OCI-LY7 (cell line): ENCODE results near the gene OSM. TPM values are rescaled to one million over a fixed set of nuclear protein-coding genes. Genes with fewer than 3 reads are reported as not detected.

Experiments
- BruUV-seq: library from RNA; stranded (reverse); fragments of 400-500 nt; replicated peaks from 2 replicates; lab custom pipeline; 2021; lab: Mats Ljungman, UMichigan
- CTCF ChIA-PET: fragments of 300-600 bp; sonication (Branson Sonifier 250); formaldehyde crosslinking; loops from one replicate; lab custom pipeline; 2022; ENCODE audit warnings: antibody characterized with exemption; ENCODE audit not compliant: unreplicated experiment; lab: Charles Lee
- POLR2A ChIA-PET: fragments of 300-600 bp; sonication (Branson Sonifier 250); formaldehyde crosslinking; loops from one replicate; lab custom pipeline; 2022; ENCODE audit warnings: antibody characterized with exemption; lab: Charles Lee
- DNase-seq: peaks from one replicate; pipeline ENCODE4 v3.0.0-alpha.2; 2015; ENCODE audit warnings: low spot score
- H2AFZ ChIP-seq: fragments of 200-600 bp; sonication (generic), shearing (Covaris generic); 2 replicates; pipeline ENCODE4 v1.6.1; 2014; ENCODE audit warnings: mild to moderate bottlenecking, antibody characterized with exemption, low read length, moderate library complexity
- H3K27ac ChIP-seq: fragments of 200-600 bp; sonication (generic); 2 replicates; pipeline ENCODE4 v1.5.1; 2014; ENCODE audit warnings: mixed run types, low read depth, mild to moderate bottlenecking, moderate library complexity, low read length, inconsistent platforms; ENCODE audit not compliant: poor library complexity, severe bottlenecking
- H3K36me3 ChIP-seq: fragments of 200-600 bp; sonication (generic); 2 replicates; pipeline ENCODE4 v1.6.1; 2014; ENCODE audit warnings: mild to moderate bottlenecking, antibody characterized with exemption, low read length, moderate library complexity, mixed read lengths; ENCODE audit not compliant: insufficient read depth
- H3K4me1 ChIP-seq: fragments of 200-600 bp; sonication (generic); 2 replicates; pipeline ENCODE4 v1.5.1; 2014; ENCODE audit warnings: mild to moderate bottlenecking, low read length; ENCODE audit not compliant: insufficient read depth, poor library complexity, severe bottlenecking
- H3K4me2 ChIP-seq: fragments of 200-600 bp; sonication (generic); 2 replicates; pipeline ENCODE4 v1.6.1; 2014; ENCODE audit warnings: mild to moderate bottlenecking, low read length
- H3K4me3 ChIP-seq: fragments of 200-600 bp; sonication (generic); 2 replicates; pipeline ENCODE4 v1.5.1; 2014; ENCODE audit warnings: mild to moderate bottlenecking, low read depth, low read length; ENCODE audit not compliant: poor library complexity, severe bottlenecking
- H3K79me2 ChIP-seq: fragments of 200-600 bp; sonication (generic); 2 replicates; pipeline ENCODE4 v1.6.1; 2016; ENCODE audit warnings: low read depth, mild to moderate bottlenecking, low read length, moderate library complexity, mixed read lengths; ENCODE audit not compliant: insufficient read depth
- H3K9me2 ChIP-seq: fragments of 200-600 bp; sonication (generic); 2 replicates; pipeline ENCODE4 v1.6.1; 2016; ENCODE audit warnings: mild to moderate bottlenecking, low read length, mixed read lengths; ENCODE audit not compliant: insufficient read depth
- H3K9me3 ChIP-seq: fragments of 200-600 bp; sonication (generic); 2 replicates; pipeline ENCODE4 v1.6.1; 2014; ENCODE audit warnings: mild to moderate bottlenecking, mixed run types, low read length, mixed read lengths
- H4K20me1 ChIP-seq: fragments of 200-600 bp; sonication (generic); 2 replicates; pipeline ENCODE4 v1.6.1; 2014; ENCODE audit warnings: mild to moderate bottlenecking, antibody characterized with exemption, low read length, moderate library complexity, mixed read lengths; ENCODE audit not compliant: insufficient read depth
- EZH2phosphoT487 ChIP-seq: fragments of 200-600 bp; sonication (generic); IDR thresholded peaks from 2 replicates; pipeline ENCODE4 v1.6.1; 2018; ENCODE audit warnings: low read depth, borderline replicate concordance, mild to moderate bottlenecking, mixed run types, antibody characterized with exemption, low read length, moderate library complexity, mixed read lengths
- intact Hi-C: fragments of 100-400 bp; cut with micrococcal nuclease; formaldehyde crosslinking; loops from one replicate; pipeline ENCODE4 v1.10.0; 2022; ENCODE audit not compliant: unreplicated experiment
- total RNA-seq, 2 experiments: library from RNA; depleted of rRNA in 1 of 2; stranded (reverse); fragments of >200 nt in 1 of 2; shearing (Covaris generic) in 1 of 2; gene quantifications; 2 replicates each; pipeline ENCODE4 v1.2.3, GENCODE V29; 2014 to 2022
- TF ChIP-seq, protein P1 (sequence below): fragments of 200-600 bp; sonication (generic); conservative IDR thresholded peaks from 2 replicates; pipeline ENCODE4 v1.5.1; 2014; ENCODE audit warnings: mild to moderate bottlenecking, antibody characterized with exemption, low read length, moderate library complexity, mixed read lengths

Gene OSM
- total RNA-seq, 2 experiments from 2014 or later: 0.91 TPM; not detected in 1

DNA sequence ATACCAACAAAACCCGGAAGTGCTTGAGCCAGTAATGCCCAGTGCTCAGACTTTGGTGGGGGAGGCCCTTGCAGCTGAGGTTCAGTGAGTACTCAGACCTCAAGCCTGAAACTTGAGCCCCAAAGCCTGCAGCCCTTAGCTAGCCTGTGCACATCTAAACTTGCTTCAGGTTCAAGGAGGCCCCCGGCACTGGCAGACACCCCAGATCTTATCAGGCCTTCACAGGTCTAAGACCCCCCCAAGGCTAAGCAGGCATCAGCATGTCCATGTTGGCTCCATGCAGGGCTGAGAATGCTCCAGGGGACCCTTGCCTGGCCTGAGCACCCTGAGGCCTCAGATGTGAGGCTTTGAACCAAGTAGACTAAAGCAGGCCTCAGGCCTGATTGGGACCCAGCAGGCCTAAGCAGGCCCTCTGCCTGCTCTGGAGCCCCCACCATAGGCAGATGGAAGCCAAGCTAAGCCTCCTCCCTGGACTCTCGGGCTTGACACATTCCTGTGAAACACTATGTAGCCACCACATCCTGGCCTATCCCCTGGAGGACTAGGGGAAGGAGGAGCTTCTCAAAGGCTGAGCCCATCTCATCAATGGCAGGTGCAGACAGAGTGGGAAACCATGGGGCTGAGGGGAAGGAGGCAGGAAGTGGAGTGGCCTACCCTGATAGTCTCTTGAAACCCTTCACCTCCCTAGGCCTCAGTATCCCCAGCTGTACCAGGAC lies 23.8 kb upstream of the OSM start:
- H3K4me3 ChIP-seq: peak overlapping the region; percentile 71
- no peaks in the 10 kb centered on the region for H3K79me2 ChIP-seq
- no peaks in the 10 kb centered on the region for H3K9me3 ChIP-seq
- peak overlapping the region; percentile 82 for H3K4me2 ChIP-seq
- H3K27ac ChIP-seq: peak overlapping the region; percentile 64
- ChIA-PET POLR2A (interaction anchor here (0.5 to 3.3 kb wide), 5 partner anchors 10 to 148 kb away, joined by 3 to 14 read pairs (median 3); partner anchors contain the start of gene TBC1D10A), CTCF (interaction anchor here (0.7 kb wide), 1 partner anchor 97 kb away, joined by 3 read pairs; the partner anchor contains the start of gene RNF215)
- no peaks in the 10 kb centered on the region for H4K20me1 ChIP-seq
- intact Hi-C loops: no loop called here
- H3K36me3 ChIP-seq: peaks cover 11% of the 10 kb centered on the region; the same call in 1 of the 2 replicates
- no peak overlapping the region for H2AFZ ChIP-seq
- no peaks in the 10 kb centered on the region for H3K9me2 ChIP-seq
- BruUV-seq: no TSS peak
- H3K4me1 ChIP-seq: peaks cover 31% of the 10 kb centered on the region
- peak; percentile 58 for DNase-seq
- TF ChIP-seq EZH2phosphoT487: no peak
- TF ChIP-seq, protein P1, sequence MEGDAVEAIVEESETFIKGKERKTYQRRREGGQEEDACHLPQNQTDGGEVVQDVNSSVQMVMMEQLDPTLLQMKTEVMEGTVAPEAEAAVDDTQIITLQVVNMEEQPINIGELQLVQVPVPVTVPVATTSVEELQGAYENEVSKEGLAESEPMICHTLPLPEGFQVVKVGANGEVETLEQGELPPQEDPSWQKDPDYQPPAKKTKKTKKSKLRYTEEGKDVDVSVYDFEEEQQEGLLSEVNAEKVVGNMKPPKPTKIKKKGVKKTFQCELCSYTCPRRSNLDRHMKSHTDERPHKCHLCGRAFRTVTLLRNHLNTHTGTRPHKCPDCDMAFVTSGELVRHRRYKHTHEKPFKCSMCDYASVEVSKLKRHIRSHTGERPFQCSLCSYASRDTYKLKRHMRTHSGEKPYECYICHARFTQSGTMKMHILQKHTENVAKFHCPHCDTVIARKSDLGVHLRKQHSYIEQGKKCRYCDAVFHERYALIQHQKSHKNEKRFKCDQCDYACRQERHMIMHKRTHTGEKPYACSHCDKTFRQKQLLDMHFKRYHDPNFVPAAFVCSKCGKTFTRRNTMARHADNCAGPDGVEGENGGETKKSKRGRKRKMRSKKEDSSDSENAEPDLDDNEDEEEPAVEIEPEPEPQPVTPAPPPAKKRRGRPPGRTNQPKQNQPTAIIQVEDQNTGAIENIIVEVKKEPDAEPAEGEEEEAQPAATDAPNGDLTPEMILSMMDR: no peak

DNA sequence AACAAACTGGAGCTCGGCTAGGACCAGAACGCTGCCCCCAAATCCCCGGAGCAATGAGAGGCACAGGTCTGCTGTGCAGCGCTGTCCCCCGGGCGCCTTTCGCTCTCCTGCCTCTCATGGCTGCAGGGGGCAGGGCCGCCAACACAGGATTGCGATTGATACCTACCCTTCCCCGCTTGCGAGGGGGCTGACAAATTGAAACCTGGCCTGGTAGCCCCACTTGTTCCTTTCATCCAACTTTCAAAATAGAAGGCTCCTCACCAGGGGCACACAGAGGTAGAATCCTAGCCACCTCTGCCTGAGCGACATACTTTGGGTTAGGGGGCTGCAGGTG lies 23.3 kb upstream of the OSM start:
- CTCF ChIA-PET: interaction anchor here (0.7 kb wide), 1 partner anchor 97 kb away, joined by 3 read pairs; the partner anchor contains the start of gene RNF215
- H3K4me1 ChIP-seq: peaks cover 31% of the 10 kb centered on the region
- no peaks in the 10 kb centered on the region for H3K9me2 ChIP-seq
- H3K4me3 ChIP-seq: peak overlapping the region; percentile 71
- peak overlapping the region; percentile 82 for H3K4me2 ChIP-seq
- no peak for TF ChIP-seq EZH2phosphoT487
- TF ChIP-seq, protein P1: peak; percentile 35; the same call in 1 of the 2 replicates
- intact Hi-C loops: loop anchor here (1.0 to 10.0 kb wide), 2 partner anchors 37 to 195 kb away; no protein-coding TSS in a partner anchor
- no peaks in the 10 kb centered on the region for H3K79me2 ChIP-seq
- peaks cover 11% of the 10 kb centered on the region; the same call in 1 of the 2 replicates for H3K36me3 ChIP-seq
- peak overlapping the region; percentile 66; the same call in 1 of the 2 replicates for H2AFZ ChIP-seq
- H3K9me3 ChIP-seq: no peaks in the 10 kb centered on the region
- H3K27ac ChIP-seq: peak overlapping the region; percentile 64
- POLR2A ChIA-PET: interaction anchor here (0.5 to 3.3 kb wide), 4 partner anchors 11 to 149 kb away, joined by 3 to 14 read pairs (median 3); partner anchors contain the start of gene TBC1D10A
- H4K20me1 ChIP-seq: no peaks in the 10 kb centered on the region
- BruUV-seq: no TSS peak
- DNase-seq: no peak
